WTC11 (cell line): ENCODE measurements around the gene REELD1. TPM values are rescaled to one million over a fixed set of nuclear protein-coding genes. Genes with fewer than 3 reads are reported as not detected.

Source experiments
- ATAC-seq: fragments of 200-7000 bp; cut with Tn5 transposase; 2 replicates; pipeline ENCODE4 v1.10.0; 2021; ENCODE audit warnings: mild to moderate bottlenecking, moderate library complexity
- CTCF ChIA-PET: fragments of 300-600 bp; sonication (Branson Sonifier 250); formaldehyde crosslinking; loops from one replicate; lab custom pipeline; 2021; ENCODE audit warnings: antibody characterized with exemption; lab: Charles Lee
- POLR2A ChIA-PET: fragments of 350-600 bp; sonication (Branson Sonifier 250); formaldehyde crosslinking; loops from one replicate; lab custom pipeline; 2021; ENCODE audit warnings: antibody characterized with exemption; lab: Charles Lee
- DNase-seq: peaks from one replicate; pipeline ENCODE4 v3.0.0; 2021; ENCODE audit warnings: low spot score
- H3K27ac Mint-ChIP-seq: 2 replicates; pipeline ENCODE4 v1.8.0; 2021; ENCODE audit warnings: mixed read lengths
- H3K27me3 Mint-ChIP-seq: 2 replicates; pipeline ENCODE4 v1.8.0; 2021; ENCODE audit warnings: low read depth, mild to moderate bottlenecking, moderate library complexity, mixed read lengths
- H3K36me3 Mint-ChIP-seq: 2 replicates; pipeline ENCODE4 v1.8.0; 2021; ENCODE audit warnings: mixed read lengths
- H3K4me1 Mint-ChIP-seq: 2 replicates; pipeline ENCODE4 v1.8.0; 2022; ENCODE audit warnings: mixed read lengths
- H3K4me3 Mint-ChIP-seq: 2 replicates; pipeline ENCODE4 v1.8.0; 2021; ENCODE audit warnings: mild to moderate bottlenecking, moderate library complexity, mixed read lengths
- H3K9me3 Mint-ChIP-seq: 2 replicates; pipeline ENCODE4 v1.8.0; 2021; ENCODE audit warnings: mixed read lengths
- ATF1 ChIP-seq: sonication (generic); formaldehyde crosslinking; IDR thresholded peaks from 2 replicates; pipeline ENCODE4 v1.8.1; 2023; ENCODE audit warnings: mild to moderate bottlenecking, moderate library complexity, missing genetic modification reagents
- EMX1 ChIP-seq: fragments of 250-450 bp; sonication (Bioruptor Pico); IDR thresholded peaks from 2 replicates; pipeline ENCODE4 v1.8.0; 2021; ENCODE audit warnings: mild to moderate bottlenecking
- FOXJ3 ChIP-seq: sonication (generic); formaldehyde crosslinking; IDR thresholded peaks from 2 replicates; pipeline ENCODE4 v1.9.0; 2021; ENCODE audit warnings: missing genetic modification reagents, mild to moderate bottlenecking, borderline replicate concordance
- FOXP1 ChIP-seq: sonication (generic); formaldehyde crosslinking; IDR thresholded peaks from 2 replicates; pipeline ENCODE4 v1.8.0; 2022; ENCODE audit warnings: missing genetic modification reagents, mild to moderate bottlenecking, moderate library complexity, borderline replicate concordance
- GRHL2 ChIP-seq: fragments of 250-450 bp; sonication (Bioruptor Pico); IDR thresholded peaks from 2 replicates; pipeline ENCODE4 v1.8.0; 2022; ENCODE audit warnings: mild to moderate bottlenecking, moderate library complexity; ENCODE audit not compliant: insufficient replicate concordance, severe bottlenecking
- JAZF1 ChIP-seq: fragments of 250-450 bp; sonication (Bioruptor Pico); IDR thresholded peaks from 2 replicates; pipeline ENCODE4 v1.9.0; 2021; ENCODE audit warnings: moderate library complexity, mild to moderate bottlenecking, inconsistent platforms
- MYBL2 ChIP-seq: sonication (generic); formaldehyde crosslinking; IDR thresholded peaks from 2 replicates; pipeline ENCODE4 v1.8.1; 2023; ENCODE audit warnings: mild to moderate bottlenecking, moderate library complexity, missing genetic modification reagents
- NFATC4 ChIP-seq: fragments of 250-450 bp; sonication (Bioruptor Pico); IDR thresholded peaks from 2 replicates; pipeline ENCODE4 v1.9.0; 2021; ENCODE audit warnings: mild to moderate bottlenecking
- SP1 ChIP-seq: sonication (generic); formaldehyde crosslinking; conservative IDR thresholded peaks from 2 replicates; pipeline ENCODE4 v1.8.1; 2022; ENCODE audit warnings: missing genetic modification reagents
- STAT6 ChIP-seq: sonication (generic); formaldehyde crosslinking; conservative IDR thresholded peaks from 2 replicates; pipeline ENCODE4 v1.8.1; 2023; ENCODE audit warnings: mild to moderate bottlenecking, low read depth, missing genetic modification reagents, moderate library complexity
- TEAD1 ChIP-seq: sonication (generic); formaldehyde crosslinking; IDR thresholded peaks from 2 replicates; pipeline ENCODE4 v1.8.0; 2022; ENCODE audit warnings: mild to moderate bottlenecking, missing genetic modification reagents
- ZNF219 ChIP-seq: sonication (generic); formaldehyde crosslinking; IDR thresholded peaks from 2 replicates; pipeline ENCODE4 v1.8.0; 2023; ENCODE audit warnings: missing genetic modification reagents, mild to moderate bottlenecking, borderline replicate concordance
- ZNF263 ChIP-seq: sonication (generic); formaldehyde crosslinking; IDR thresholded peaks from 2 replicates; pipeline ENCODE4 v1.8.1; 2022; ENCODE audit warnings: low read depth, mild to moderate bottlenecking, moderate library complexity, missing genetic modification reagents
- ZNF512 ChIP-seq: sonication (generic); formaldehyde crosslinking; IDR thresholded peaks from 2 replicates; pipeline ENCODE4 v1.8.1; 2022; ENCODE audit warnings: missing genetic modification reagents, borderline replicate concordance
- ZNF532 ChIP-seq: fragments of 250-450 bp; sonication (Bioruptor Pico); IDR thresholded peaks from 2 replicates; pipeline ENCODE4 v1.9.0; 2021; ENCODE audit warnings: mild to moderate bottlenecking, borderline replicate concordance
- total RNA-seq: library from RNA; stranded (reverse); gene quantifications from 3 replicates; pipeline ENCODE4 v1.2.3, GENCODE V29; 2021
- TF ChIP-seq, protein P1 (sequence below): fragments of 250-450 bp; sonication (Bioruptor Pico); IDR thresholded peaks from 2 replicates; pipeline ENCODE4 v1.8.0; 2021; ENCODE audit warnings: mild to moderate bottlenecking
- TF ChIP-seq, protein P2 (sequence below): sonication (generic); formaldehyde crosslinking; IDR thresholded peaks from 2 replicates; pipeline ENCODE4 v1.8.0; 2022; ENCODE audit warnings: mild to moderate bottlenecking, missing genetic modification reagents
- TF ChIP-seq, protein P3 (sequence below): sonication (generic); formaldehyde crosslinking; IDR thresholded peaks from 2 replicates; pipeline ENCODE4 v1.8.1; 2023; ENCODE audit warnings: mild to moderate bottlenecking, moderate library complexity, missing genetic modification reagents
- TF ChIP-seq, protein P4 (sequence below): fragments of 250-450 bp; sonication (Bioruptor Pico); IDR thresholded peaks from 2 replicates; pipeline ENCODE4 v2.1.2; 2022; ENCODE audit warnings: mild to moderate bottlenecking, moderate library complexity

REELD1 gene
- total RNA-seq, 1 experiment from 2014 or later = not detected

DNA sequence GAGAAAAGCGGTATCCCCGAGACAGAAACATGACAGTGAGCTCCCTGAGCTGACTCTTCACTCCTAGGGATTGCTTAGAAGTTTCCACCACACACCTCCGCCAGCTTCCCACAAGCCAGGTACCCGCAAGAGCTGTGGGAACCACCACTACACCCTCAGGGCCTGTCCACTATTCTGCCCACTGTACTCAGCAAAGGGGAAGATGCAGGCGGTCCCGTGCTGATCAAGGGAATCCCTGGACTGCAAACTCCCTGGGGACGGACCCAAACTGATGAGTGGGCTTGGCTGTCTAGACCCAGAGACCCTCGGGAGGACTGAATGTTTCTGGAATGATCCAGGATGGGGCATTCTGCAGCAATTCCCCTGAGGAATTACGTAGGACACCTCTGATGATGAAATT lies 30.2 kb downstream of the REELD1 start:
- Mint-ChIP-seq H3K36me3 (no peaks in the 10 kb centered on the region), H3K27ac (no peak overlapping the region), H3K9me3 (no peaks in the 10 kb centered on the region), H3K4me3 (no peak overlapping the region), H3K4me1 (peaks cover 12% of the 10 kb centered on the region), H3K27me3 (no peaks in the 10 kb centered on the region; the same call in 1 of the 2 replicates)
- ATAC-seq = no peak
- TF ChIP-seq ZNF263 (CRISPR knock-in tag) (no peak), GRHL2 (CRISPR knock-in tag) (no peak), ZNF219 (CRISPR knock-in tag) (no peak), ATF1 (CRISPR knock-in tag) (no peak), JAZF1 (CRISPR knock-in tag) (no peak), MYBL2 (CRISPR knock-in tag) (no peak), TEAD1 (CRISPR knock-in tag) (no peak), ZNF532 (CRISPR knock-in tag) (no peak), NFATC4 (CRISPR knock-in tag) (no peak), SP1 (no peak)
- TF ChIP-seq, protein P1, sequence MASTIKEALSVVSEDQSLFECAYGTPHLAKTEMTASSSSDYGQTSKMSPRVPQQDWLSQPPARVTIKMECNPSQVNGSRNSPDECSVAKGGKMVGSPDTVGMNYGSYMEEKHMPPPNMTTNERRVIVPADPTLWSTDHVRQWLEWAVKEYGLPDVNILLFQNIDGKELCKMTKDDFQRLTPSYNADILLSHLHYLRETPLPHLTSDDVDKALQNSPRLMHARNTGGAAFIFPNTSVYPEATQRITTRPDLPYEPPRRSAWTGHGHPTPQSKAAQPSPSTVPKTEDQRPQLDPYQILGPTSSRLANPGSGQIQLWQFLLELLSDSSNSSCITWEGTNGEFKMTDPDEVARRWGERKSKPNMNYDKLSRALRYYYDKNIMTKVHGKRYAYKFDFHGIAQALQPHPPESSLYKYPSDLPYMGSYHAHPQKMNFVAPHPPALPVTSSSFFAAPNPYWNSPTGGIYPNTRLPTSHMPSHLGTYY (CRISPR knock-in tag) = no peak
- TF ChIP-seq, protein P2, sequence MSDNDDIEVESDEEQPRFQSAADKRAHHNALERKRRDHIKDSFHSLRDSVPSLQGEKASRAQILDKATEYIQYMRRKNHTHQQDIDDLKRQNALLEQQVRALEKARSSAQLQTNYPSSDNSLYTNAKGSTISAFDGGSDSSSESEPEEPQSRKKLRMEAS (CRISPR knock-in tag) = no peak
- TF ChIP-seq, protein P3, sequence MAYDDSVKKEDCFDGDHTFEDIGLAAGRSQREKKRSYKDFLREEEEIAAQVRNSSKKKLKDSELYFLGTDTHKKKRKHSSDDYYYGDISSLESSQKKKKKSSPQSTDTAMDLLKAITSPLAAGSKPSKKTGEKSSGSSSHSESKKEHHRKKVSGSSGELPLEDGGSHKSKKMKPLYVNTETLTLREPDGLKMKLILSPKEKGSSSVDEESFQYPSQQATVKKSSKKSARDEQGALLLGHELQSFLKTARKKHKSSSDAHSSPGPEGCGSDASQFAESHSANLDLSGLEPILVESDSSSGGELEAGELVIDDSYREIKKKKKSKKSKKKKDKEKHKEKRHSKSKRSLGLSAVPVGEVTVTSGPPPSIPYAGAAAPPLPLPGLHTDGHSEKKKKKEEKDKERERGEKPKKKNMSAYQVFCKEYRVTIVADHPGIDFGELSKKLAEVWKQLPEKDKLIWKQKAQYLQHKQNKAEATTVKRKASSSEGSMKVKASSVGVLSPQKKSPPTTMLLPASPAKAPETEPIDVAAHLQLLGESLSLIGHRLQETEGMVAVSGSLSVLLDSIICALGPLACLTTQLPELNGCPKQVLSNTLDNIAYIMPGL (CRISPR knock-in tag) = no peak
- ChIA-PET POLR2A (no interaction called here), CTCF (interaction anchor here (0.5 to 1.4 kb wide), 3 partner anchors 24 to 753 kb away, joined by 3 read pairs; no protein-coding TSS in a partner anchor)
- no peak for DNase-seq

GRCh38 chr4:146245246-146245645 lies 30.9 kb downstream of the REELD1 start:
- no peak for ATAC-seq
- peaks cover 12% of the 10 kb centered on the region for H3K4me1 Mint-ChIP-seq
- TF ChIP-seq JAZF1 (CRISPR knock-in tag) = no peak
- no peak for TF ChIP-seq ZNF512 (CRISPR knock-in tag)
- no peak for TF ChIP-seq EMX1
- TF ChIP-seq, protein P4, sequence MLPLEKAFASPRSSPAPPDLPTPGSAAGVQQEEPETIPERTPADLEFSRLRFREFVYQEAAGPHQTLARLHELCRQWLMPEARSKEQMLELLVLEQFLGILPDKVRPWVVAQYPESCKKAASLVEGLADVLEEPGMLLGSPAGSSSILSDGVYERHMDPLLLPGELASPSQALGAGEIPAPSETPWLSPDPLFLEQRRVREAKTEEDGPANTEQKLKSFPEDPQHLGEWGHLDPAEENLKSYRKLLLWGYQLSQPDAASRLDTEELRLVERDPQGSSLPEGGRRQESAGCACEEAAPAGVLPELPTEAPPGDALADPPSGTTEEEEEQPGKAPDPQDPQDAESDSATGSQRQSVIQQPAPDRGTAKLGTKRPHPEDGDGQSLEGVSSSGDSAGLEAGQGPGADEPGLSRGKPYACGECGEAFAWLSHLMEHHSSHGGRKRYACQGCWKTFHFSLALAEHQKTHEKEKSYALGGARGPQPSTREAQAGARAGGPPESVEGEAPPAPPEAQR (CRISPR knock-in tag) = no peak
- TF ChIP-seq FOXP1 (CRISPR knock-in tag) = no peak
- TF ChIP-seq STAT6 = no peak
- no peak for TF ChIP-seq FOXJ3 (CRISPR knock-in tag)

More at GRCh38 chr4:146245246-146245645, 30.9 kb downstream of the REELD1 start:
- ChIA-PET POLR2A (no interaction called here), CTCF (interaction anchor here (1.4 kb wide), 1 partner anchor 23 kb away, joined by 3 read pairs; no protein-coding TSS in a partner anchor)
- H3K27ac Mint-ChIP-seq = no peak overlapping the region
- H3K9me3 Mint-ChIP-seq = no peaks in the 10 kb centered on the region
- H3K36me3 Mint-ChIP-seq = no peaks in the 10 kb centered on the region
- DNase-seq = no peak
- H3K27me3 Mint-ChIP-seq = no peaks in the 10 kb centered on the region; the same call in 1 of the 2 replicates
- H3K4me3 Mint-ChIP-seq = no peak overlapping the region
